ENCODE data around the gene WNT3A. TPM values are rescaled to one million over a fixed set of nuclear protein-coding genes. Genes with fewer than 3 reads are reported as not detected.

Gene WNT3A
- polyA plus RNA-seq, 1 of the 3 experiments (the other 2 are of a cell fraction) = not detected

DNA sequence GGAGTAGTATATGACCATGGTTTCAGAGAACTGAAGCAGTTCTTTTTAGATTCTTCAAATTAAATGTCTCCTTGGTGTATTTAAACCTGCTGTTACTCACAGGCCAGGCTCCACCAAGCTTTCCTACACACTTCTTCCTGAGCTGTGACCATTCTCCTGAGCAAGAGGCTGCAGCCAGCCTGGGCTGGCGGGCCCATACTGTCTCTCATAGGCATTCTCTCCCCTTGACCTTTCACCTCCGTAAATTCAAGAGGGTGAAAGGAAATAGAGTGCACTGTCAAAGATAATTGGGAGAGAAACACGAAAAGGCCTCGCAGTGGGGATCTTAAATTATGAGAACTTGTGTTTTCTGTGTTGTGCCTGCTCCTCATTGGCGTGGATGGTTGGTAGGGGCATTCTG lies 78.0 kb downstream of the WNT3A start (continued):
- TF ChIP-seq, protein P1, sequence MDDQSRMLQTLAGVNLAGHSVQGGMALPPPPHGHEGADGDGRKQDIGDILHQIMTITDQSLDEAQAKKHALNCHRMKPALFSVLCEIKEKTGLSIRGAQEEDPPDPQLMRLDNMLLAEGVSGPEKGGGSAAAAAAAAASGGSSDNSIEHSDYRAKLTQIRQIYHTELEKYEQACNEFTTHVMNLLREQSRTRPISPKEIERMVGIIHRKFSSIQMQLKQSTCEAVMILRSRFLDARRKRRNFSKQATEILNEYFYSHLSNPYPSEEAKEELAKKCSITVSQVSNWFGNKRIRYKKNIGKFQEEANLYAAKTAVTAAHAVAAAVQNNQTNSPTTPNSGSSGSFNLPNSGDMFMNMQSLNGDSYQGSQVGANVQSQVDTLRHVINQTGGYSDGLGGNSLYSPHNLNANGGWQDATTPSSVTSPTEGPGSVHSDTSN (IDR thresholded peaks at IDR 0.05) = no peak
- TF ChIP-seq, protein P2, sequence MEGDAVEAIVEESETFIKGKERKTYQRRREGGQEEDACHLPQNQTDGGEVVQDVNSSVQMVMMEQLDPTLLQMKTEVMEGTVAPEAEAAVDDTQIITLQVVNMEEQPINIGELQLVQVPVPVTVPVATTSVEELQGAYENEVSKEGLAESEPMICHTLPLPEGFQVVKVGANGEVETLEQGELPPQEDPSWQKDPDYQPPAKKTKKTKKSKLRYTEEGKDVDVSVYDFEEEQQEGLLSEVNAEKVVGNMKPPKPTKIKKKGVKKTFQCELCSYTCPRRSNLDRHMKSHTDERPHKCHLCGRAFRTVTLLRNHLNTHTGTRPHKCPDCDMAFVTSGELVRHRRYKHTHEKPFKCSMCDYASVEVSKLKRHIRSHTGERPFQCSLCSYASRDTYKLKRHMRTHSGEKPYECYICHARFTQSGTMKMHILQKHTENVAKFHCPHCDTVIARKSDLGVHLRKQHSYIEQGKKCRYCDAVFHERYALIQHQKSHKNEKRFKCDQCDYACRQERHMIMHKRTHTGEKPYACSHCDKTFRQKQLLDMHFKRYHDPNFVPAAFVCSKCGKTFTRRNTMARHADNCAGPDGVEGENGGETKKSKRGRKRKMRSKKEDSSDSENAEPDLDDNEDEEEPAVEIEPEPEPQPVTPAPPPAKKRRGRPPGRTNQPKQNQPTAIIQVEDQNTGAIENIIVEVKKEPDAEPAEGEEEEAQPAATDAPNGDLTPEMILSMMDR (IDR thresholded peaks at IDR 0.05) = no peak

DNA sequence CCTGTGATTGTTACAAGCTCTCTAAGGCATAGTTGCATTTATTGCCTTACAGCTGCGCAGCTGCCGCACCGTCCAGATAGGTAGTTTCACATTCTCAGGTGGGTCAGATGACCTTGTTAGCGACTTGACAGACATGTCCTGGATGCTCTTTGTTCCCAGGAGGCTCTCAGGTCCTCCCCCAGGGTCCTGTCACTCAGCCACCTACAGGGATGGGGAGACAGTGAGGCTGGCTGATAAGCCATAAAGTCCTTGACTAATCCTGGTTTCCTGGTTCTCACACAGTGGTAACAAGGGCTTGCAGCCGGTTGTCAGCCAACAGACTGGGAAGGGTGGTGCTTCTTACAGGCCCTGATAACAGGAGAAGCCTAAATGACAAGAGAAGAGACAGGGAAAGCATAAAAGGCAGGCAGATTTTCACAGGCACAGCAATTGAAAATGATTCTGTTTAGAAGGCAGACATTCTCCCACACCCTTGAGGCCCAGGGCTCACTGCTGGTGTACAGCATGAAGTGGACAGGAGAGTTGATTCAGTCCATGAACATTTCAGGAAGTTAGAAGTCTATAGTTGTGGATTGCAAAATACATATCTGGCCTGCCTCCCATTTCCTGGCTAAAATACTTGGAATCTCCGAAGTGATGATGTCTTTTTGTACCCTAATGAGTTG lies 78.6 kb downstream of the WNT3A start:
- H3K9me3 ChIP-seq = no peaks in the 10 kb centered on the region
- H3K79me2 ChIP-seq (ENCODE audit: insufficient read depth) = peaks cover 100% of the 10 kb centered on the region
- TF ChIP-seq, protein P3, sequence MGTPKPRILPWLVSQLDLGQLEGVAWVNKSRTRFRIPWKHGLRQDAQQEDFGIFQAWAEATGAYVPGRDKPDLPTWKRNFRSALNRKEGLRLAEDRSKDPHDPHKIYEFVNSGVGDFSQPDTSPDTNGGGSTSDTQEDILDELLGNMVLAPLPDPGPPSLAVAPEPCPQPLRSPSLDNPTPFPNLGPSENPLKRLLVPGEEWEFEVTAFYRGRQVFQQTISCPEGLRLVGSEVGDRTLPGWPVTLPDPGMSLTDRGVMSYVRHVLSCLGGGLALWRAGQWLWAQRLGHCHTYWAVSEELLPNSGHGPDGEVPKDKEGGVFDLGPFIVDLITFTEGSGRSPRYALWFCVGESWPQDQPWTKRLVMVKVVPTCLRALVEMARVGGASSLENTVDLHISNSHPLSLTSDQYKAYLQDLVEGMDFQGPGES (IDR thresholded peaks at IDR 0.05; ENCODE audit: low read depth, low read length) = no peak
- no peak for TF ChIP-seq NRF1 (IDR thresholded peaks at IDR 0.05; ENCODE audit: low read depth, low read length)
- TF ChIP-seq GABPA (IDR thresholded peaks at IDR 0.05; ENCODE audit: low read depth) = no peak
- TF ChIP-seq RAD21 (IDR thresholded peaks at IDR 0.05; ENCODE audit: low read length) = no peak
- H3K4me3 ChIP-seq (ENCODE audit: low read depth in 2 of 2, low read length in 1 of 2) = peak overlapping the region in 1 of 2 experiments; percentile 99; a peak in 1 of 4 replicates
- ChIA-PET CTCF (no interaction called here), POLR2A (no interaction called here)
- H2AFZ ChIP-seq (ENCODE audit: low read depth) = no peak overlapping the region
- H3K4me2 ChIP-seq = peak overlapping the region; percentile 100
- H3F3A ChIP-seq (replicated peaks; ENCODE audit: insufficient read depth) = peaks cover 21% of the 10 kb centered on the region
- no peaks in the 10 kb centered on the region for H3K9me2 ChIP-seq
- peaks cover 35 to 43% of the 10 kb centered on the region in 2 experiments for H3K4me1 ChIP-seq (ENCODE audit: control insufficient read depth in 1 of 2, insufficient read depth in 2 of 2, low read depth in 1 of 2, low read length in 1 of 2)
- H4K20me1 ChIP-seq (ENCODE audit: insufficient read depth) = peaks cover 74% of the 10 kb centered on the region
- H3K36me3 ChIP-seq (replicated peaks in 1 of 2; ENCODE audit: control insufficient read depth in 1 of 2, insufficient read depth in 2 of 2, low read length in 1 of 2) = peaks cover 9 to 19% of the 10 kb centered on the region in 2 experiments
- H3K27me3 ChIP-seq (ENCODE audit: insufficient read depth) = no peaks in the 10 kb centered on the region
- no peak for DNase-seq
- H3K27ac ChIP-seq (ENCODE audit: low read depth in 2 of 2, low read length in 1 of 2) = peak overlapping the region in 1 of 2 experiments; percentile 68; a peak in 2 of 4 replicates
- WGBS (ENCODE audit: low lambda C conversion rate) = 73% methylated on average over 6 of the region's 6 CpGs
- peak overlapping the region; percentile 25; the same call in 1 of the 2 replicates for H3K9ac ChIP-seq

DNA sequence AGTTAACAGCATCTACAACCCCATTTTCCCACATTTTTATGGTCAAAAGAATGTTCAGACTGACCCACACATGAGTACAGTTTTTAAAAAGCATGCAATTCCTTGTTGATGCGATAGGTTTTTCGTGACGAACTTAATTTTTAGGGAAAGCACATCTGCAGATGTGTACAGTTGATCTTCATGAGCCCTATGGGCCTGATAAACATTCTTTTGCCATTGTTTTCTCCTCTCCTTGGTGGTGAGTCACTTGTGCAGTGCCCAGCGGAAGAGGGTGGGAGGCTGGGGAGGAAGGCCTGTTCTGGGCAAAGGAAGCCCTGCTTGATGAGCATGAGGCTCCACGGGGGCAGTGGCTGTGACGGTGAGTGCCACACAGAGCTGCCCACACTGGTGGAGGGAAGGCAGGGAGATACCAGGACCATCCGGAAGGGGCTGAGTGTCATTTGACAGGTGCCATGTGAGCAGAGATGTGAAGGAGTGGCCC lies 81.0 kb downstream of the WNT3A start:
- 48% methylated on average over 6 of the region's 7 CpGs for WGBS (ENCODE audit: low lambda C conversion rate)
- Histone ChIP-seq H3K4me2 (peak overlapping the region; percentile 100), H3K9me2 (no peaks in the 10 kb centered on the region), H3K36me3 (replicated peaks in 1 of 2; ENCODE audit: control insufficient read depth in 1 of 2, insufficient read depth in 2 of 2, low read length in 1 of 2) (peaks cover 15 to 28% of the 10 kb centered on the region in 2 experiments), H3F3A (replicated peaks; ENCODE audit: insufficient read depth) (peaks cover 21% of the 10 kb centered on the region), H3K27ac (ENCODE audit: low read depth in 2 of 2, low read length in 1 of 2) (peak overlapping the region in 1 of 2 experiments; percentile 68; a peak in 2 of 4 replicates), H3K4me3 (ENCODE audit: low read depth in 2 of 2, low read length in 1 of 2) (peak overlapping the region in 1 of 2 experiments; percentile 27; a peak in 2 of 4 replicates), H3K9me3 (no peaks in the 10 kb centered on the region), H2AFZ (ENCODE audit: low read depth) (no peak overlapping the region), H3K9ac (no peak overlapping the region), H4K20me1 (ENCODE audit: insufficient read depth) (peaks cover 98% of the 10 kb centered on the region), H3K4me1 (ENCODE audit: control insufficient read depth in 1 of 2, insufficient read depth in 2 of 2, low read depth in 1 of 2, low read length in 1 of 2) (peaks cover 27 to 39% of the 10 kb centered on the region in 2 experiments), H3K27me3 (ENCODE audit: insufficient read depth) (no peaks in the 10 kb centered on the region), H3K79me2 (ENCODE audit: insufficient read depth) (peaks cover 100% of the 10 kb centered on the region)
- no peak for DNase-seq
- ChIA-PET POLR2A (no interaction called here), CTCF (interaction anchor here (1.1 kb wide), 1 partner anchor 11 kb away, joined by 3 read pairs; no protein-coding TSS in a partner anchor)
- TF ChIP-seq, protein P4, sequence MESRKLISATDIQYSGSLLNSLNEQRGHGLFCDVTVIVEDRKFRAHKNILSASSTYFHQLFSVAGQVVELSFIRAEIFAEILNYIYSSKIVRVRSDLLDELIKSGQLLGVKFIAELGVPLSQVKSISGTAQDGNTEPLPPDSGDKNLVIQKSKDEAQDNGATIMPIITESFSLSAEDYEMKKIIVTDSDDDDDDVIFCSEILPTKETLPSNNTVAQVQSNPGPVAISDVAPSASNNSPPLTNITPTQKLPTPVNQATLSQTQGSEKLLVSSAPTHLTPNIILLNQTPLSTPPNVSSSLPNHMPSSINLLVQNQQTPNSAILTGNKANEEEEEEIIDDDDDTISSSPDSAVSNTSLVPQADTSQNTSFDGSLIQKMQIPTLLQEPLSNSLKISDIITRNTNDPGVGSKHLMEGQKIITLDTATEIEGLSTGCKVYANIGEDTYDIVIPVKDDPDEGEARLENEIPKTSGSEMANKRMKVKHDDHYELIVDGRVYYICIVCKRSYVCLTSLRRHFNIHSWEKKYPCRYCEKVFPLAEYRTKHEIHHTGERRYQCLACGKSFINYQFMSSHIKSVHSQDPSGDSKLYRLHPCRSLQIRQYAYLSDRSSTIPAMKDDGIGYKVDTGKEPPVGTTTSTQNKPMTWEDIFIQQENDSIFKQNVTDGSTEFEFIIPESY (IDR thresholded peaks at IDR 0.05; ENCODE audit: borderline replicate concordance, low read depth) = no peak
- TF ChIP-seq GABPA (IDR thresholded peaks at IDR 0.05; ENCODE audit: low read depth) = peak; percentile 74
- peak; percentile 87; the same call in 1 of the 2 replicates for TF ChIP-seq FOSL2 (IDR thresholded peaks at IDR 0.05; ENCODE audit: borderline replicate concordance, low read depth)
- peak; percentile 28; the same call in 1 of the 2 replicates for TF ChIP-seq TCF12 (IDR thresholded peaks at IDR 0.05)
- no peak for TF ChIP-seq TAF1 (IDR thresholded peaks at IDR 0.05; ENCODE audit: borderline replicate concordance, low read depth, low read length)
- TF ChIP-seq, protein P5, sequence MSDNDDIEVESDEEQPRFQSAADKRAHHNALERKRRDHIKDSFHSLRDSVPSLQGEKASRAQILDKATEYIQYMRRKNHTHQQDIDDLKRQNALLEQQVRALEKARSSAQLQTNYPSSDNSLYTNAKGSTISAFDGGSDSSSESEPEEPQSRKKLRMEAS (IDR thresholded peaks at IDR 0.05; ENCODE audit: low read depth) = peak; percentile 93
- peak; percentile 62 for TF ChIP-seq JUND (IDR thresholded peaks at IDR 0.05)

All from SK-N-SH (cell line).